Measurements from ENCODE around the gene KTI12. TPM values are rescaled to one million over a fixed set of nuclear protein-coding genes. Genes with fewer than 3 reads are reported as not detected.

Gene KTI12
- total RNA-seq, 1 donor from 2014 or later = 3.2 TPM

GRCh38 chr1:51998701-51999100 is 34.9 kb downstream of the KTI12 start:
- DNase-seq = no peak
- no peak for ATAC-seq
- intact Hi-C loops (cut with micrococcal nuclease) = no loop called here

- intact Hi-C loops (cut with micrococcal nuclease) = no loop called here
- ATAC-seq (no peak), DNase-seq (no peak)
Observed at GRCh38 chr1:51997974-51998382, 35.6 kb downstream of the KTI12 start.

GRCh38 chr1:51990478-51990965 is 43.1 kb downstream of the KTI12 start, which contains the start of gene RAB3B:
Gene RAB3B (minus strand): TSS chr1:51990700. CDS start chr1:51977117, 13,583 bp downstream.
- ATAC-seq (peak; percentile 73), DNase-seq (peak; percentile 59)
- intact Hi-C loops (cut with micrococcal nuclease) = no loop called here

GRCh38 chr1:51989582-51990477 is 43.8 kb downstream of the KTI12 start:
- ATAC-seq (no peak), DNase-seq (no peak)
- intact Hi-C loops (cut with micrococcal nuclease) = no loop called here

- ATAC-seq = no peak
- intact Hi-C loops (cut with micrococcal nuclease) = no loop called here
- DNase-seq = no peak
Observed at GRCh38 chr1:51988254-51988653, 45.4 kb downstream of the KTI12 start.

- ATAC-seq (no peak), DNase-seq (no peak)
- intact Hi-C loops (cut with micrococcal nuclease) = no loop called here
Observed at GRCh38 chr1:51986718-51987117, 46.9 kb downstream of the KTI12 start.

- no peak for ATAC-seq
- intact Hi-C loops (cut with micrococcal nuclease) = no loop called here
- DNase-seq = no peak
Observed at GRCh38 chr1:51982161-51982560, 51.4 kb downstream of the KTI12 start.

Other genes with a start within 250 kb of the KTI12 start
- gene NRDC, start 155.1 kb downstream of the KTI12 start, total RNA-seq = 157 TPM
- gene RAB3B, start 43.1 kb downstream of the KTI12 start, total RNA-seq = not detected
- gene TXNDC12, start 21.4 kb upstream of the KTI12 start, total RNA-seq = 18.5 TPM
- 30.8 TPM for gene BTF3L4, start 22.5 kb upstream of the KTI12 start, total RNA-seq
- 19.3 TPM for gene ZFYVE9, start 108.3 kb upstream of the KTI12 start, total RNA-seq

Measured in left ventricle myocardium superior (tissue), 1 donor.